GM23248 (cell line): ENCODE data around the gene TSPEAR.

Experiments used
- EZH2 ChIP-seq: fragments of 200-600 bp; sonication (generic); IDR thresholded peaks from 2 replicates; pipeline ENCODE4 v1.6.1; 2018; ENCODE audit warnings: antibody characterized with exemption, mild to moderate bottlenecking; ENCODE audit not compliant: insufficient read depth, poor library complexity, severe bottlenecking
- EZH2phosphoT487 ChIP-seq: fragments of 200-600 bp; sonication (generic); IDR thresholded peaks from 2 replicates; pipeline ENCODE4 v1.6.1; 2018; ENCODE audit warnings: antibody characterized with exemption, moderate library complexity, mild to moderate bottlenecking, low read depth; ENCODE audit not compliant: insufficient read depth

- TF ChIP-seq EZH2phosphoT487 (no peak), EZH2 (no peak)
Observed at GRCh38 chr21:44732263-44732662, 20.9 kb upstream of the TSPEAR start.
